Ammon's horn (tissue), 1 donor: ENCODE data around the gene KBTBD8.

Source experiments
- DNase-seq: peaks from one replicate; pipeline ENCODE4 v3.0.0-alpha.2; 2016; ENCODE audit warnings: low spot score

KBTBD8 gene

GRCh38 chr3:66998113-66998903 is at the start of gene KBTBD8:
TSS of gene KBTBD8 (plus strand) at chr3:66998307. CDS start at chr3:66998356, 49 bp downstream.
- peak; percentile 100 for DNase-seq

- DNase-seq: no peak
Observed at GRCh38 chr3:66948838-66949237, 49.3 kb upstream of the KBTBD8 start.

- DNase-seq: no peak
Observed at GRCh38 chr3:66949898-66950297, 48.2 kb upstream of the KBTBD8 start.

DNA sequence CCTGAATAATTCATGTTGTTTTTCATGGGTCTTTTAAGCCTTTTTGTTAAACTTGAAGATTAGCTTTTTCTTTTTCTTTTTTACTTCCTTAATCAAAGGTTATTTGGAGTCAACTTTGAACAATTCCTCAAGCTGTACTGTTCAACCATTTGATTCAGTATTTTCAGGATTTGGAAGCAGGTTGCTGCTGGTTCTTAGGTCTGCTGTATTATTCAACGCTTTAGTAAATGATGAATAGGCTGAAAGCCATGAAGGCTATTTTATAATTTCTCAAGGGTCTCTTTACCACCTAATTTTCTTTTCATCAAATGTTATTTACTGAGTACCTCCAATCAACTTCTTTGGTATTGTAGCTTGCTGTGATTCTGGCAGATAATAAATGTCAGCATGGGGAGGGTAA is 45.8 kb upstream of the KBTBD8 start:
- no peak for DNase-seq

- DNase-seq: no peak
Observed at GRCh38 chr3:66953934-66954445, 44.1 kb upstream of the KBTBD8 start.

DNA sequence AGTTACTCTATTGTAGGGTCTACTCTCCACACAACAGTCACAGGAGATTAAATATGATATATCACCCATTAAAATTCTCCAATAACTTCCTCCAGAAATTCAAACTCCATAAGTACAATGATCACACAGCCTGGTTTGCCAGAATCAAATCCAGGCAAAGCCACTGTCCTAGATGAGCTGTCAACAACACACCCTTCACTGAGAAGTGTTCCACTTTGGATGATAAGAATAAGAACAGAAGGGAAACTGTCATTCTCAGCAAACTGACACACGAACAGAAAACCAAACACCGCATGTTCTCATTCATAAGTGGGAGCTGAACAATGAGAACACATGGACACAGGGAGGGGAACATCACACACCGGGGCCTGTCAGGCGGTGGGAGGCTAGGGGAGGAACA is 41.4 kb upstream of the KBTBD8 start:
- DNase-seq: no peak

DNA sequence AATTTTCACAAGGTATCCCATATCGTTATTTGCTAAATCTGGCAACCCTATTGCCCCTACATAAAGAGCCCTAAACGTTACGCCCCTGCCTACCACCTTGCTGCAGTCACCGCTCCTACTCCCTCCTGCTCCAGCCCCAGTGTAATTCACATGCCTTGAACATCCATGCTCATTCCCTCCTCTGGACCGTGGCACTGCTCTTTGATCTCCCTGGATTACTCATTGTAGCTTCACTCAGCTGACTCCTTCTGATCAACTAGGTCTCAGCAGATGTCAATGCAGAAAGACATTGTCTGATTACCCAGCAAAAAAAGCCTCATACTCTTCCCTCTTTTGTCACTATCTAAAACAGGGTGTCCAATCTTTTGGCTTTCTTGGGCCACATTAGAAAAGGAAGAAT is 40.7 kb upstream of the KBTBD8 start:
- no peak for DNase-seq

DNA sequence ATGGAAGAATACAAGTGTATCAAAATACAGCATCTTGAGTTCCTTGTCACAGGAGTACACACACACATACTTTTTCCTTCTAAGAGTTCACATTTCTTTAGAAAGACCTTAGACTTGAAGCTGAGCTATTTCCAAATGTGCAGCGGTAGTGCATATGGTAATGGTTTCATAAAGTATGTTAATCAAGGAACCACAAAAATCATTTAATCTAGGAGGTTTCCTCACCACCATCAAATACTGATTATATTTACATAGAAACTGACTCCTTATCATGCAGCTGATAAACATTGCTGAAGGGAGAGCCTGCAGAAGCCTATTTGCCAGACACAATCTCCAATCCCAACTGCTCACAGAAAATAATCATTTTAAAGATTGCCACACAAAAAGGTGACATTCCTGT is 40.0 kb upstream of the KBTBD8 start:
- no peak for DNase-seq

- DNase-seq: no peak
Observed at GRCh38 chr3:66962664-66963063, 35.4 kb upstream of the KBTBD8 start.

GRCh38 chr3:66971245-66971644 is 26.9 kb upstream of the KBTBD8 start:
- DNase-seq: no peak

GRCh38 chr3:66971891-66972551 is 26.1 kb upstream of the KBTBD8 start:
- DNase-seq: peak; percentile 89

GRCh38 chr3:66980791-66981190 is 17.3 kb upstream of the KBTBD8 start:
- no peak for DNase-seq

GRCh38 chr3:66983101-66983500 is 15.0 kb upstream of the KBTBD8 start:
- DNase-seq: no peak

DNA sequence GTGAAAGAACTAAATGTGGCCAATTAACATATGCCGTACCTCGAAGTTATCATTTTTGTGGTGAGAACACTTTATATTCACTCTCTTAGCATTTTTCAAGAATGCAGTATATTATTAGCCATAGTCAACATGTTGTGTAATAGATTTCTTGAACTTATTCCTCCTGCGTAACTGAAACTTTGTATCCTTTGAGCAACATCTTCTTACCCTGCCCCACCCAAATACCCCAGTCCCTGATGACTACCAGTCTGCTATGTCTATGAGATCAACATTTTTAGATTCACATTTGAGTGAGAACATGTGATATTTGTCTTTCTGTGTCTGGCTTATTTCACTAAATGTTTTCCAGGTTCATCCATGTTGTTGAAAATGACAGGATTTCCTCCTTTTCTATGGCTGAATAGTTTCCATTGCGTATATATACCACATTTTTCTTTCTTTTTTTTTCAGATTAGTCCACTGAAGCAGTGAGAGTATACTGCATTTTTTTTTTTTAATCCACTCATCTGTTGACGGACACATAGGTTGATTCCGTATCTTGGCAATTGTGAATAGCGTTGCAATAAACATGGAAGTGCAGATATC is 12.7 kb upstream of the KBTBD8 start:
- no peak for DNase-seq

DNA sequence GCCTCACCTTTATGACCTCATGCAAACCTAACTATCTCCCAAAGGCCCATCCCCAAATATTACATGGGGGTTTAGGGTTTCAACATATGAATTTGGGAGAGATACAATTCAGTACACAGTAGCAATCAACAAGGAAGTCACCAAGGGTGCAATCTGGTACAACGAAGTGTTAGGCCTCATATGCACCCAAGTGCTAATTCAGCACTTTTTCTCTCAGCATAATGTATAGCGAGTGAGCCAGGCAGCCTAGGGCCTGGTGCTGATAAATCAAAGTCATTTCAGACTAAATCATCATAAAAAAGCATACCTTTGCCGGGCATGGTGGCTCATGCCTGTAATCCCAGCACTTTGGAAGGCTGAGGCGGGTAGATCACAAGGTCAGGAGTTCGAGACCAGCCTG is 11.7 kb upstream of the KBTBD8 start:
- DNase-seq: no peak

DNA sequence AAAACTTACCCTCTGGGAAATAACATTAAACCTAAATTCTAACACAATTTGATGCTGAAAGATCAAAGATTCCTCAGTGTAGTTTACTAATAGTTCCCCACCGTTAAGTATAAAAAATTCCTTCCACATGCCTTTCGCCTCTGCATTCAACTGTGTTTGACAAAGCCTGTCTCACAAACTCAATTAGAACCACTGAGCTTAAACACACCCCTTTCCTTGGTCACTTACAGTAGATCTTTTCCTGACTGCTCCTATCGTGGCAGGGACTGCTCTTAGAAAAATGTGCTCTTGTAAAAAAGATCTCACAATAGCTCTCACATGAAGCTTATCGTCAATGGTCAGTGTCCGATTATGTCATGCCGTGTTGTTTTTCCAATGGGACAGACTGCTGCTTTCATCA is 8.9 kb upstream of the KBTBD8 start:
- DNase-seq: no peak

- no peak for DNase-seq
Observed at GRCh38 chr3:66989860-66990696, 8.0 kb upstream of the KBTBD8 start.

GRCh38 chr3:66991459-66991858 is 6.6 kb upstream of the KBTBD8 start:
- no peak for DNase-seq

DNA sequence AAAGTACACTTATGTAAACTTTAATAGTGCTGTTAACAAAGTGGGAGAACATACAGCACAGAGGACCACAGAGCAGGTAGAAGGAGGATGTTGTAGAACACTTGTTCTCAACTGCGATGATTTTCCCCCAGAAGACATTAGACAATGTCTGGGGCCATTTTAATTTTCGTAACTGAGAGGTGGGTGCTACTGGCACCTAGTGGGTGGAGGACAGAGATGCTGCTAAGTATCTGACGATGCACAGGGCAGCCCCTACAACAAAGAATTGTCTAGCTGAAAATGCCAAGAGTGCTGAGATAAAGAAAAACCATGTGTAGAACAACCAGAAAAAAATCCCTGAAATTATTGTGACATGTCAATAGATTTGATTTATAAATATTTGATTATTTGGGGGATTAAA is 5.0 kb upstream of the KBTBD8 start:
- DNase-seq: no peak

- no peak for DNase-seq
Observed at GRCh38 chr3:66994588-66994987, 3.5 kb upstream of the KBTBD8 start.

- no peak for DNase-seq
Observed at GRCh38 chr3:66996696-66997095, 1.4 kb upstream of the KBTBD8 start.

DNA sequence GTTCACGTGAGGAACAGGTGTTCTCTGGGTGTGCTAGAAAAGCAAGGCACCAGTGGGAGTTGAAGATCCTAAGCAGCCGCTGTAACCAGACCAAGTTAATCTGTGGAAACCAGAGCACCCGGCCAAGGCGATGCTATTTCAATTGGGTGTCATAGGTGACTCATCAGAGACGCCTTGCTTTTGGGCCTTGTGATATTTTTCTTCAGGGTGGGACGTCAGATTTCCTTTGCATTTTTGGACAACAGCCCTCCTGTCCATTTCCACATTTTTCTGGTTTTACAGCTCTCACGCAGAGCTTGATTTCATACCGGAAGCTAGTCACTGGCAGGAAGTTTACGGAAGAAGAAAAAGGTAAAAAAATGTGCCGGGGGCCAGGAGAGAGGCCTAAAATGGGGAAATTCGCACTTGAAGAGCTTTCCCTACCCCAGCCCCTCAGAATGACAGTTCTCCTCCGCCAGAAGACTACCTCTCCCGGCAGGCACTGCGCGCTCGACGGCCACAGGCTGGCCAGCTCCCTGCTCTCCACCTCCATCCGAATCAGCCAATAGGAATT is 471 bp upstream of the KBTBD8 start:
- DNase-seq: no peak
